ENCODE data around the gene POLN. TPM values are rescaled to one million over a fixed set of nuclear protein-coding genes. Genes with fewer than 3 reads are reported as not detected.

POLN gene
- polyA plus RNA-seq, 3 donors = 0.08 to 0.33 (median 0.28) TPM

DNA sequence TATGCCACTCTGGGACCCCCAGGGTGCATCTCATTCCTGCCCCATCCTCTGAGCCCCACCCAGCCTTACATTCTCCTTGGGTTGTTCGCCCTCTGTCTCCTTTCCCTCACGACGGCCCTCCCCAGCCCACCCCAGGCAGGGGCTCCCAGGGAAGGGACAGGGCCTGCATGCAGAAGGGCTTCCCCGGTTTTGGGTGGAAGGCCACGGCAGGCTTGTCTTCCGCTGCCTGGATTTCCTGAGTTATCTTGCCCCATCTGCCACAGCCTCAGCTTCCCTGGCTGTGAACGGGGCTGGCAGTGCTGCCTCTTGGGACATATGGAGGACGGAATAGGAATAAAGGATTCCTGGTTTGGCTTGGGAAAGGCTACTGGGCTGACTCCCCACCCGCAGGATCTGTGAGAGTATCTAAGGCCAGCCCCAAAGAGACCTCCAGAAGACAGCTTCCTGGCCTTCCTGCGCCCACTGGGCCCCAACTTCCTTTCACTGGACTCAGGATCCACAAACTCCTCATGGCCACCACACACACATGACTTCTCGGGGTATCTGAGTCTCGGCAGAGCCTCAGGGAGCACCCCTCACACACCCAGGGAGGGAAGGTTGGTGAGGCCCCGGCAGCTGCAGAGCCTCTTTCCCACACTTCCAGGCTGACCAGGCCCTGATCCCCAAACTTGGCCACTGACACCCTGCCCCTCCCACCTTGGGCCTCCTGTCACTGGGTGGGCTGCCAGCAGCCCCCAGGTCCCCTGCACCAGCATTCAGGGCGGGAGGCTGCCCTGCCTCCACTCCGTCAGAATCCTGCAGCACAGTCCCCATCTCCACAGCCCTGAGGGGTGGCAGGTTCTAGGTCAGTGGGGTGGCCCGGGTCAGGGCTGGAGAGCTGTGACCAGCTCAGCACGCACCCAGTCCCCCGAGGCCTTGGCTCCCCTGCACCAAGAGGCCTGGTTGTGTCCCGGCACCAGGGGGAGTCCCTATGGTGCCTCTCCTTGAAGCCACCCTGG lies 23.5 kb upstream of the POLN start:
- no peak overlapping the region for H3K4me3 ChIP-seq (replicated peaks in 1 of 3; ENCODE audit: low read depth in 2 of 3, low read length in 3 of 3)
- Mint-ChIP-seq H3K27ac (no peak overlapping the region), H3K9me3 (no peaks in the 10 kb centered on the region), H3K4me3 (no peak overlapping the region), H3K27me3 (ENCODE audit: low read depth in 3 of 3) (no peaks in the 10 kb centered on the region), H3K36me3 (no peaks in the 10 kb centered on the region), H3K4me1 (peaks cover 11% of the 10 kb centered on the region)
- no peak overlapping the region for H2AFZ ChIP-seq (ENCODE audit: insufficient read depth, low read depth, low read length, poor library complexity, severe bottlenecking)
- TF ChIP-seq CTCF (IDR thresholded peaks at IDR 0.05) = no peak
- H3K27ac ChIP-seq (ENCODE audit: low read depth in 1 of 2, low read length in 2 of 2) = no peak overlapping the region
- H3K36me3 ChIP-seq (replicated peaks in 1 of 2; ENCODE audit: control insufficient read depth in 1 of 2, insufficient read depth in 2 of 2, low read length in 2 of 2) = no peaks in the 10 kb centered on the region
- H3K79me2 ChIP-seq (ENCODE audit: insufficient read depth, low read length) = peaks cover 9% of the 10 kb centered on the region
- peaks cover 16 to 18% of the 10 kb centered on the region in 2 donors for H3K4me1 ChIP-seq (ENCODE audit: control insufficient read depth in 1 of 2, insufficient read depth in 2 of 2, low read length in 2 of 2)
- H4K20me1 ChIP-seq (ENCODE audit: insufficient read depth, low read length) = peaks cover 8% of the 10 kb centered on the region
- no peak overlapping the region for H3K9ac ChIP-seq (ENCODE audit: insufficient read depth, low read length, poor library complexity, severe bottlenecking)
- DNase-seq = no peak
- no peaks in the 10 kb centered on the region for H3K9me3 ChIP-seq (replicated peaks in 1 of 2; ENCODE audit: control insufficient read depth in 1 of 2, insufficient read depth in 1 of 2, low read length in 2 of 2)
- H3K27me3 ChIP-seq (ENCODE audit: control insufficient read depth in 2 of 2, insufficient read depth in 2 of 2, low read length in 2 of 2) = no peaks in the 10 kb centered on the region
- no peak overlapping the region for H3K4me2 ChIP-seq (replicated peaks; ENCODE audit: extremely low read depth, low read length, poor library complexity, severe bottlenecking)
- intact Hi-C loops (cut with micrococcal nuclease) = loop anchor here in 1 of 2 donors (10.0 kb wide), 1 partner anchor 551 kb away; the partner anchor contains the start of gene SLBP
- WGBS (ENCODE audit: insufficient coverage) = 92% methylated on average over 14 of the region's 19 CpGs

GRCh38 chr4:2264481-2265041 lies 22.6 kb upstream of the POLN start:
- Histone ChIP-seq H3K9me3 (replicated peaks in 1 of 2; ENCODE audit: control insufficient read depth in 1 of 2, insufficient read depth in 1 of 2, low read length in 2 of 2) (no peaks in the 10 kb centered on the region), H3K9ac (ENCODE audit: insufficient read depth, low read length, poor library complexity, severe bottlenecking) (no peak overlapping the region), H3K27me3 (ENCODE audit: control insufficient read depth in 2 of 2, insufficient read depth in 2 of 2, low read length in 2 of 2) (no peaks in the 10 kb centered on the region), H2AFZ (ENCODE audit: insufficient read depth, low read depth, low read length, poor library complexity, severe bottlenecking) (no peak overlapping the region), H3K4me3 (replicated peaks in 1 of 3; ENCODE audit: low read depth in 2 of 3, low read length in 3 of 3) (no peak overlapping the region), H3K79me2 (ENCODE audit: insufficient read depth, low read length) (peaks cover 17% of the 10 kb centered on the region), H4K20me1 (ENCODE audit: insufficient read depth, low read length) (peaks cover 17% of the 10 kb centered on the region), H3K4me1 (ENCODE audit: control insufficient read depth in 1 of 2, insufficient read depth in 2 of 2, low read length in 2 of 2) (peaks cover 22 to 25% of the 10 kb centered on the region in 2 donors), H3K27ac (ENCODE audit: low read depth in 1 of 2, low read length in 2 of 2) (no peak overlapping the region), H3K4me2 (replicated peaks; ENCODE audit: extremely low read depth, low read length, poor library complexity, severe bottlenecking) (no peak overlapping the region), H3K36me3 (replicated peaks in 1 of 2; ENCODE audit: control insufficient read depth in 1 of 2, insufficient read depth in 2 of 2, low read length in 2 of 2) (peaks cover 0 to 7% of the 10 kb centered on the region in 2 donors)
- TF ChIP-seq CTCF (IDR thresholded peaks at IDR 0.05) = no peak
- Mint-ChIP-seq H3K4me1 (peaks cover 15% of the 10 kb centered on the region), H3K27ac (no peak overlapping the region), H3K4me3 (no peak overlapping the region), H3K9me3 (no peaks in the 10 kb centered on the region), H3K36me3 (peaks cover 0 to 3% of the 10 kb centered on the region in 2 donors), H3K27me3 (ENCODE audit: low read depth in 3 of 3) (peaks cover 0 to 1% (median 0%) of the 10 kb centered on the region in 3 donors)
- 98% methylated on average over 6 of the region's 6 CpGs for WGBS (ENCODE audit: insufficient coverage)
- no peak for DNase-seq
- intact Hi-C loops (cut with micrococcal nuclease) = loop anchor here (5.0 to 10.0 kb wide), 3 partner anchors 153 to 550 kb away; partner anchors contain the start of genes CFAP99 (in 1 of the 2), NELFA (in 1 of the 2), SLBP (in 1 of the 2) and ZFYVE28 (in 1 of the 2)

All from CD14-positive monocyte (primary cell).